Activated CD8-positive, alpha-beta memory T cell treated with anti-CD3 and anti-CD28 coated beads for 36 hours (primary cell): ENCODE data around the gene OAT. TPM values are rescaled to one million over a fixed set of nuclear protein-coding genes. Genes with fewer than 3 reads are reported as not detected.
"Not testable (repeated sequence)": the region's sequence is repeated elsewhere in the genome, so short reads cannot be mapped to it uniquely, and the experiment has no call there.

ENCODE experiments used
- CTCF ChIA-PET: fragments of 350-600 bp; sonication (Branson Sonifier 250); formaldehyde crosslinking; loops from one replicate; lab custom pipeline; 2021; ENCODE audit warnings: antibody characterized with exemption; lab: Charles Lee
- POLR2A ChIA-PET: fragments of 350-600 bp; sonication (Branson Sonifier 250); formaldehyde crosslinking; loops from one replicate; lab custom pipeline; 2021; ENCODE audit warnings: antibody characterized with exemption; lab: Charles Lee
- total RNA-seq, 2 experiments: library from RNA; stranded (reverse); gene quantifications; one replicate each; pipeline ENCODE4 v1.2.3, GENCODE V29; 2021

The OAT gene
- total RNA-seq, 2 experiments from 2014 or later: 48.2 to 49.2 TPM

- CTCF ChIA-PET: no interaction called here
Measured at GRCh38 chr10:124370426-124370825, 48.3 kb downstream of the OAT start.

GRCh38 chr10:124369986-124370385 is 48.7 kb downstream of the OAT start:
- ChIA-PET POLR2A (no interaction called here), CTCF (no interaction called here)

More at GRCh38 chr10:124370426-124370825, 48.3 kb downstream of the OAT start:
- POLR2A ChIA-PET: no interaction called here

- CTCF ChIA-PET, POLR2A ChIA-PET: not testable (repeated sequence)
Measured at GRCh38 chr10:124369533-124369932, 49.2 kb downstream of the OAT start.

GRCh38 chr10:124369066-124369465 is 49.7 kb downstream of the OAT start:
- ChIA-PET POLR2A (no interaction called here), CTCF (no interaction called here)

GRCh38 chr10:124367936-124368335 is 50.8 kb downstream of the OAT start:
- ChIA-PET CTCF (no interaction called here), POLR2A (no interaction called here)

GRCh38 chr10:124367414-124367813 is 51.3 kb downstream of the OAT start:
- POLR2A ChIA-PET: no interaction called here
- CTCF ChIA-PET: no interaction called here

GRCh38 chr10:124366825-124367224 is 51.9 kb downstream of the OAT start:
- ChIA-PET CTCF (interaction anchor here (1.2 kb wide), 1 partner anchor 22 kb away, joined by 5 read pairs; no protein-coding TSS in a partner anchor), POLR2A (no interaction called here)

- ChIA-PET CTCF (interaction anchor here (1.2 kb wide), 1 partner anchor 23 kb away, joined by 5 read pairs; no protein-coding TSS in a partner anchor), POLR2A (no interaction called here)
Measured at GRCh38 chr10:124366343-124366742, 52.4 kb downstream of the OAT start.

GRCh38 chr10:124364674-124365073 is 54.0 kb downstream of the OAT start:
- POLR2A ChIA-PET: no interaction called here
- CTCF ChIA-PET: no interaction called here

GRCh38 chr10:124362568-124362967 is 56.2 kb downstream of the OAT start:
- ChIA-PET POLR2A (no interaction called here), CTCF (interaction anchor here (1.5 kb wide), 1 partner anchor 368 kb away, joined by 4 read pairs; no protein-coding TSS in a partner anchor)

GRCh38 chr10:124359336-124359832 is 59.3 kb downstream of the OAT start:
- ChIA-PET POLR2A (no interaction called here), CTCF (no interaction called here)

GRCh38 chr10:124357561-124357885 is 61.2 kb downstream of the OAT start:
- POLR2A ChIA-PET: no interaction called here
- CTCF ChIA-PET: interaction anchor here (0.7 kb wide), 1 partner anchor 370 kb away, joined by 3 read pairs; no protein-coding TSS in a partner anchor

- POLR2A ChIA-PET: no interaction called here
- CTCF ChIA-PET: no interaction called here
Measured at GRCh38 chr10:124356701-124357560, 61.8 kb downstream of the OAT start.

GRCh38 chr10:124354411-124355382 is 64.0 kb downstream of the OAT start:
- POLR2A ChIA-PET: no interaction called here
- CTCF ChIA-PET: interaction anchor here (0.6 to 1.5 kb wide), 4 partner anchors 35 to 393 kb away, joined by 4 to 5 read pairs (median 4); no protein-coding TSS in a partner anchor

GRCh38 chr10:124353896-124354295 is 64.8 kb downstream of the OAT start:
- ChIA-PET POLR2A (no interaction called here), CTCF (interaction anchor here (1.4 to 1.5 kb wide), 2 partner anchors 35 to 359 kb away, joined by 4 to 5 read pairs; no protein-coding TSS in a partner anchor)

GRCh38 chr10:124353091-124353815 is 65.5 kb downstream of the OAT start:
- CTCF ChIA-PET: interaction anchor here (1.4 to 1.5 kb wide), 2 partner anchors 36 to 359 kb away, joined by 4 to 5 read pairs; no protein-coding TSS in a partner anchor
- POLR2A ChIA-PET: no interaction called here

GRCh38 chr10:124351481-124352220 is 67.1 kb downstream of the OAT start:
- POLR2A ChIA-PET: no interaction called here
- CTCF ChIA-PET: interaction anchor here (0.7 kb wide), 1 partner anchor 1826 kb away, joined by 6 read pairs; no protein-coding TSS in a partner anchor

- POLR2A ChIA-PET: no interaction called here
- CTCF ChIA-PET: no interaction called here
Measured at GRCh38 chr10:124350806-124351205, 67.9 kb downstream of the OAT start.
